Breast epithelium (tissue), 4 donors: ENCODE data around the gene E2F4. TPM values are rescaled to one million over a fixed set of nuclear protein-coding genes. Genes with fewer than 3 reads are reported as not detected.

Experiments
- DNase-seq, 2 donors: peaks; one replicate each; pipeline ENCODE4 v3.0.0-alpha.2; 2019; ENCODE audit warnings: low spot score in 2 of 2
- H3K27ac ChIP-seq, 2 donors: fragments of 200-600 bp; sonication (generic) in 1 of 2; one replicate each; pipeline ENCODE4 v1.5.1; 2016 to 2019; ENCODE audit warnings: mild to moderate bottlenecking in 1 of 2
- H3K27me3 ChIP-seq, 2 donors: fragments of 200-600 bp; sonication (generic) in 1 of 2; one replicate each; pipeline versions ENCODE4 v1.5.1 to v1.6.0; 2017 to 2019; ENCODE audit warnings: control low read depth in 1 of 2, mild to moderate bottlenecking in 1 of 2
- H3K36me3 ChIP-seq: fragments of 200-600 bp; one replicate; pipeline ENCODE4 v1.5.1; 2019
- H3K4me1 ChIP-seq, 2 donors: fragments of 200-600 bp; sonication (generic); one replicate each; pipeline ENCODE4 v1.5.1; 2016 to 2019; ENCODE audit warnings: control low read depth in 1 of 2
- H3K4me3 ChIP-seq, 3 donors: fragments of 200-600 bp; sonication (generic); 1 replicate in 2 of 3; 2 replicates in 1 of 3; pipeline ENCODE4 v1.5.1; 2016 to 2019; ENCODE audit warnings: mild to moderate bottlenecking in 3 of 3, moderate library complexity in 2 of 3
- H3K9me3 ChIP-seq, 2 donors: fragments of 200-600 bp; sonication (generic) in 1 of 2; one replicate each; pipeline ENCODE4 v1.5.1; 2016 to 2019; ENCODE audit warnings: control low read depth in 1 of 2
- POLR2A ChIP-seq: fragments of 450-650 bp; IDR thresholded peaks from one replicate; pipeline ENCODE4 v1.6.1; 2016; ENCODE audit warnings: antibody characterized with exemption, mild to moderate bottlenecking, moderate library complexity
- POLR2AphosphoS5 ChIP-seq, 3 donors: sonication (generic); formaldehyde crosslinking; IDR thresholded peaks; one replicate each; pipeline ENCODE4 v1.6.1; 2017; ENCODE audit warnings: antibody characterized with exemption in 3 of 3
- intact Hi-C: fragments of 100-400 bp; cut with DNase I; formaldehyde crosslinking; loops from one replicate; pipeline ENCODE4 v1.15.1; 2023; ENCODE audit warnings: low total_unique reads
- total RNA-seq, 3 donors: library from RNA; depleted of rRNA; stranded (reverse); fragments of >200 nt; gene quantifications; one replicate each; pipeline ENCODE4 v1.1.0, GENCODE V29; 2016
- TF ChIP-seq, protein P1 (sequence below), 3 donors: fragments of 450-650 bp; IDR thresholded peaks; one replicate each; pipeline ENCODE4 v1.5.1; 2016 to 2017; ENCODE audit warnings: antibody characterized with exemption in 3 of 3, mild to moderate bottlenecking in 3 of 3, moderate library complexity in 3 of 3

E2F4 gene
- total RNA-seq, 3 donors from 2014 or later: 74.1 to 86.9 (median 76.1) TPM

DNA sequence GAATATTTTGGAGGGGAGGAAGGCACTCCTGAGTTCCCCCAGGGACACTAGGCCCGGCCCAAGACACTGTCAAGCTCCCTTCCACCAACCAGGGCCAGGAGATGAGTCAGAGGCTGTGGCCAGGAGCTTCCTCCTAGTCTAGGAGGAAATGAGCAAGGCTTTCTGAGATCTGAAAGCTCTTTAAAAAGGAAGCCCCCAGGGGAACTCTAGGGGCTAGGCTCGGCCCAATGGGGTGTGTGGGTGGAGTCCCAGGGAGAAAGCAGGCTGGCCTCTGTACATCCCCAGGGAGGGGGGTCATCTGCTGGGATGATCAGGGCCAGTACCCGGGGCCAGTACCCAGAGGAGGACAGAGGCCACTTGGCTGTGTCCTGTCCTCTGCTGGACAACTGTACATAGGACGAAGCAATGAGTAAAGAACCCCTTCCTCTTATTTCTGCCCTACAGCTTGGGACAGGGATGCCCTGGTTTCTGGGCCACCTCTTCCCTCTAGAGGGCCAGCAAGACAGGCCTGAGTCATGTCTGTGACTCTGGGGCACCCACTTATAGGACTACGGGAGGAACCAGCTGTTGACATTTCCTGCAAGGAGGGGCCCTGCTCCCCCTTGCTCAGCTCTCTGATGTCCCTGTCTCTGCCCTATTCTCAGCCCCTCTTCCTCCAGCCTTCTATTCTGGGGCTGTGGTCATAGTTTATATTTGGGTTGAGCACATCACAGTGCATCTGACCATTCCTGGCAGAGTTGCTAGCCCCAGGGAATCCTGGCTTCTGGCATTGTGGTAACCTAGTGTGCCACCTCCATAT lies 52.6 kb downstream of the E2F4 start:
- H3K9me3 ChIP-seq: no peaks in the 10 kb centered on the region
- intact Hi-C loops: no loop called here
- DNase-seq: peak; percentile 64 to 77
- TF ChIP-seq, protein P1, sequence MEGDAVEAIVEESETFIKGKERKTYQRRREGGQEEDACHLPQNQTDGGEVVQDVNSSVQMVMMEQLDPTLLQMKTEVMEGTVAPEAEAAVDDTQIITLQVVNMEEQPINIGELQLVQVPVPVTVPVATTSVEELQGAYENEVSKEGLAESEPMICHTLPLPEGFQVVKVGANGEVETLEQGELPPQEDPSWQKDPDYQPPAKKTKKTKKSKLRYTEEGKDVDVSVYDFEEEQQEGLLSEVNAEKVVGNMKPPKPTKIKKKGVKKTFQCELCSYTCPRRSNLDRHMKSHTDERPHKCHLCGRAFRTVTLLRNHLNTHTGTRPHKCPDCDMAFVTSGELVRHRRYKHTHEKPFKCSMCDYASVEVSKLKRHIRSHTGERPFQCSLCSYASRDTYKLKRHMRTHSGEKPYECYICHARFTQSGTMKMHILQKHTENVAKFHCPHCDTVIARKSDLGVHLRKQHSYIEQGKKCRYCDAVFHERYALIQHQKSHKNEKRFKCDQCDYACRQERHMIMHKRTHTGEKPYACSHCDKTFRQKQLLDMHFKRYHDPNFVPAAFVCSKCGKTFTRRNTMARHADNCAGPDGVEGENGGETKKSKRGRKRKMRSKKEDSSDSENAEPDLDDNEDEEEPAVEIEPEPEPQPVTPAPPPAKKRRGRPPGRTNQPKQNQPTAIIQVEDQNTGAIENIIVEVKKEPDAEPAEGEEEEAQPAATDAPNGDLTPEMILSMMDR (IDR thresholded peaks at IDR 0.05): no peak
- TF ChIP-seq POLR2AphosphoS5 (IDR thresholded peaks at IDR 0.05) (no peak), POLR2A (no peak)
- H3K27me3 ChIP-seq: no peaks in the 10 kb centered on the region
- peak overlapping the region in 1 of 3 donors; percentile 78 for H3K4me3 ChIP-seq
- H3K36me3 ChIP-seq: no peaks in the 10 kb centered on the region
- H3K27ac ChIP-seq: peak overlapping the region; percentile 76 to 96
- peaks cover 20 to 41% of the 10 kb centered on the region in 2 donors for H3K4me1 ChIP-seq

DNA sequence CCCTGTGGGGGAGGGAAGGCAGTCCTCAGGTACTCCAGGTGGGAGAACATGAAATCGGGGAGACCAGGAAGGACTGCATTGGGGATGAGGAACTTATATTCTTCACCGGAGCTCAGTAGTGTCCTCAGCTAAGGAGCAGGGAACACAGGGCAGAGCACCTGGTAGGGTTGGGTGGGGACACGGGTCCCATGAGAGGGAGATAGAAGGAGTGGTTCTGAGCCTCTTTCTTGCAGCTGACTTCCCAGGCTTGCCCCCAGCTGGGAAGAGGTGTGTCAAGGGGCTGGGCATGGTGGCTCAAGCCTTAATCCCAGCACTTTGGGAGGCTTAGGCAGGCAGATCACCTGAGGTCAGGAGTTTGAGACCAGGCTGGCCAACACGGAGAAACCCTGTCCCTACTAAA lies 53.2 kb downstream of the E2F4 start:
- peaks cover 20 to 38% of the 10 kb centered on the region in 2 donors for H3K4me1 ChIP-seq
- TF ChIP-seq POLR2AphosphoS5 (IDR thresholded peaks at IDR 0.05): no peak
- TF ChIP-seq POLR2A: no peak
- TF ChIP-seq, protein P1 (IDR thresholded peaks at IDR 0.05): no peak
- intact Hi-C loops: no loop called here
- H3K4me3 ChIP-seq: peak overlapping the region in 2 of 3 donors; percentile 78 to 91
- H3K36me3 ChIP-seq: no peaks in the 10 kb centered on the region
- no peaks in the 10 kb centered on the region for H3K9me3 ChIP-seq
- DNase-seq: no peak
- no peaks in the 10 kb centered on the region for H3K27me3 ChIP-seq
- peak overlapping the region; percentile 76 to 96 for H3K27ac ChIP-seq

DNA sequence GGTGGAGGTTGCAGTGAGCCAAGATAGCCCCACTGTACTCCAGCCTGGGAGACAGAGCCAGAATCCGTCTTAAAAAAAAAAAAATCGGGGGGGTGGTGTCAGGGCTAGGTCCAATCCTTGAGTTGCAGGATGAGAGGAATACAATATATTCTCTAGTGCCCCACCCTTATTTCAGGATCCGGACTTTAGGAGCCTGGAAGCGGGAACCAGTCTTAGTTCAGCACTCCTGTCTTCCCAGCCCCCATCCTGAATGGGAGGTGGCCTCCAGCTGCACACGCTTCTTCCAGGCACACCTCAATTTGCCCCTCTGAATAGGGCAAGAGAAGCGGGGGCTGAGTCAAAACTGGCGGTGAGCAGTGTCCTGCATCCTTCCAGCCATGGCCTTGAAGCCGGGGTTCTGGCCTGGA lies 53.7 kb downstream of the E2F4 start:
- intact Hi-C loops: no loop called here
- peak overlapping the region; percentile 76 to 96 for H3K27ac ChIP-seq
- H3K4me3 ChIP-seq: peak overlapping the region; percentile 69 to 91 (median 78)
- no peaks in the 10 kb centered on the region for H3K27me3 ChIP-seq
- DNase-seq: peak in 1 of 2 donors; percentile 61
- TF ChIP-seq POLR2AphosphoS5 (IDR thresholded peaks at IDR 0.05) (no peak), POLR2A (no peak)
- TF ChIP-seq, protein P1 (IDR thresholded peaks at IDR 0.05): no peak
- no peaks in the 10 kb centered on the region for H3K36me3 ChIP-seq
- no peaks in the 10 kb centered on the region for H3K9me3 ChIP-seq
- H3K4me1 ChIP-seq: peaks cover 17 to 33% of the 10 kb centered on the region in 2 donors

DNA sequence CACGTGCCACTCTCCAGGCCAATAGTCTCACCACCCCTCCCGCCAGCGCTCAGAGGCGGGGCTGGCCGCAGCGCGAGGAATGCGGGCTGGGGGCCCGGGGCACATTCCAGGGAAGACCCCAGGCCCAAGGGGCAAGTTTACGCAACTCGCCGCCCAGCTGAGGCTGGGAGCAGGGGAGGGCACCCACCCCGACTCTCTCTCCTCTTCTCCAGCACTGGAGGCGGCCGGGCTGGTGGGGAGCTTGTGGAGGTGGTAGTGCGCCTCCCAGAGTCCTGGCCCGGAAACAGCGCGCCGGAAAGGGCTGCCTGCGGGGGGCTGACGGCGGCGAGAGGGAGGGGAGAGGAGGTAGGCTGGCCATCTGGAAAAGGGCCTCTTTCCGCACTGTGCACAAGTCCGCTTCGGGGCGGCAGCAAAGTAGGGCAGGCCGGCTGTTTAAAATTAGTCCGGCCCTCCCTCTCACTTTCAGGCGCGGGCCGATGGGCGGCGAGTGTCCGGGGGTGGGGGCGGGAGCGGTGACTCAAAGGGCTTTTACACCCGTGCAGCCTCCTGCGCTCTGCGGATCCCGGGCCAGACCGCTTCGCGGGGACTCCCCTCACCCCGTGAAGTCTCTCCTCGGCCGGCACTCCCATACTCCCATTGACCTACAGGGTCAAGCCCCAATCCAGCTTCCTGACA lies 54.3 kb downstream of the E2F4 start:
- intact Hi-C loops: no loop called here

More for the DNA sequence above, 54.3 kb downstream of the E2F4 start:
- Histone ChIP-seq H3K36me3 (no peaks in the 10 kb centered on the region), H3K4me1 (peaks cover 12 to 29% of the 10 kb centered on the region in 2 donors), H3K27me3 (no peaks in the 10 kb centered on the region), H3K27ac (peak overlapping the region; percentile 76 to 96), H3K4me3 (peak overlapping the region; percentile 69 to 91 (median 78)), H3K9me3 (no peaks in the 10 kb centered on the region)
- TF ChIP-seq POLR2AphosphoS5 (IDR thresholded peaks at IDR 0.05) (peak; percentile 42 to 66 (median 54)), POLR2A (no peak)
- TF ChIP-seq, protein P1 (IDR thresholded peaks at IDR 0.05): peak in 1 of 3 donors; percentile 26
- DNase-seq: peak; percentile 70 to 78
